SU-DHL-6 (cell line): Measurements from ENCODE around the gene CCNB1IP1.
A peak's percentile ranks its signal among the peaks of the same experiment; 100 is the strongest.

Experiments used
- H2AFZ ChIP-seq: fragments of 200-600 bp; sonication (generic); 2 replicates; pipeline ENCODE4 v1.6.1; 2014; ENCODE audit warnings: low read depth, mild to moderate bottlenecking, moderate library complexity, mixed read lengths, antibody characterized with exemption, low read length; ENCODE audit not compliant: severe bottlenecking
- H3F3A ChIP-seq: fragments of 200-600 bp; shearing (Covaris generic); 2 replicates; pipeline ENCODE4 v1.6.0; 2016; ENCODE audit warnings: antibody characterized with exemption, mild to moderate bottlenecking; ENCODE audit not compliant: insufficient read depth
- H3K27ac ChIP-seq: fragments of 200-600 bp; sonication (generic); 2 replicates; pipeline ENCODE4 v1.5.1; 2016; ENCODE audit warnings: low read depth, mild to moderate bottlenecking, low read length, moderate library complexity, mixed read lengths
- H3K27me3 ChIP-seq: fragments of 200-600 bp; sonication (generic), shearing (Covaris generic); 2 replicates; pipeline ENCODE4 v1.6.0; 2014; ENCODE audit warnings: mild to moderate bottlenecking, low read length
- H3K36me3 ChIP-seq: fragments of 200-600 bp; sonication (generic); 2 replicates; pipeline ENCODE4 v1.6.1; 2014; ENCODE audit warnings: mild to moderate bottlenecking, low read length, mixed read lengths
- H3K4me2 ChIP-seq: fragments of 300-600, 200-600 bp; shearing (Covaris generic), sonication (generic); 2 replicates; pipeline ENCODE4 v1.6.0; 2014; ENCODE audit warnings: low read length, low read depth, mild to moderate bottlenecking; ENCODE audit not compliant: poor library complexity, severe bottlenecking
- H3K4me3 ChIP-seq: fragments of 200-600 bp; sonication (generic); 2 replicates; pipeline ENCODE4 v1.5.1; 2014; ENCODE audit warnings: antibody characterized with exemption, low read length, mild to moderate bottlenecking, mixed read lengths; ENCODE audit not compliant: insufficient read depth, poor library complexity, severe bottlenecking
- H3K79me2 ChIP-seq: fragments of 200-600 bp; sonication (generic); 2 replicates; pipeline ENCODE4 v1.6.1; 2014; ENCODE audit warnings: mild to moderate bottlenecking, low read length, moderate library complexity; ENCODE audit not compliant: insufficient read depth
- H3K9ac ChIP-seq: fragments of 200-600 bp; sonication (generic); 2 replicates; pipeline ENCODE4 v1.7.0; 2014; ENCODE audit warnings: mild to moderate bottlenecking, low read length
- H3K9me2 ChIP-seq: fragments of 200-600 bp; sonication (generic); replicated peaks from 2 replicates; pipeline ENCODE4 v1.6.1; 2014; ENCODE audit warnings: low read length; ENCODE audit not compliant: insufficient read depth
- H3K9me3 ChIP-seq: fragments of 200-600 bp; sonication (generic); 2 replicates; pipeline ENCODE4 v1.6.1; 2014; ENCODE audit warnings: low read length, mixed read lengths; ENCODE audit not compliant: insufficient read depth
- H4K20me1 ChIP-seq: fragments of 200-600 bp; sonication (generic); 2 replicates; pipeline ENCODE4 v1.6.1; 2014; ENCODE audit warnings: low read depth, mild to moderate bottlenecking, antibody characterized with exemption, low read length, moderate library complexity, mixed read lengths
- CTCF ChIP-seq: fragments of 200-600 bp; sonication (generic); IDR thresholded peaks from one replicate; pipeline ENCODE4 v1.5.1; 2017; ENCODE audit warnings: antibody characterized with exemption, mild to moderate bottlenecking, low read length, moderate library complexity; ENCODE audit not compliant: insufficient read depth, poor library complexity, severe bottlenecking
- EZH2phosphoT487 ChIP-seq: fragments of 200-600 bp; sonication (generic), shearing (Covaris generic); conservative IDR thresholded peaks from 2 replicates; pipeline ENCODE4 v1.6.1; 2018; ENCODE audit warnings: mild to moderate bottlenecking, antibody characterized with exemption, low read length, moderate library complexity, mixed read lengths

The CCNB1IP1 gene

GRCh38 chr14:20334017-20334416 is 938 bp upstream of the CCNB1IP1 start:
- peaks cover 11% of the 10 kb centered on the region; the same call in 1 of the 2 replicates for H3F3A ChIP-seq
- TF ChIP-seq EZH2phosphoT487 (no peak), CTCF (no peak)
- H3K27ac ChIP-seq, result peak overlapping the region; percentile 63; the same call in 1 of the 2 replicates
- peak overlapping the region; percentile 100 for H3K4me2 ChIP-seq
- peak overlapping the region; percentile 46 for H2AFZ ChIP-seq
- H3K9me2 ChIP-seq, result no peaks in the 10 kb centered on the region
- no peaks in the 10 kb centered on the region for H3K27me3 ChIP-seq
- no peaks in the 10 kb centered on the region for H3K36me3 ChIP-seq
- no peaks in the 10 kb centered on the region for H4K20me1 ChIP-seq
- no peaks in the 10 kb centered on the region for H3K9me3 ChIP-seq
- peak overlapping the region; percentile 83 for H3K9ac ChIP-seq
- H3K79me2 ChIP-seq, result peaks cover 40% of the 10 kb centered on the region
- peak overlapping the region; percentile 98 for H3K4me3 ChIP-seq

- no peaks in the 10 kb centered on the region for H3K9me3 ChIP-seq
- H2AFZ ChIP-seq, result peak overlapping the region; percentile 46
- H4K20me1 ChIP-seq, result no peaks in the 10 kb centered on the region
- no peaks in the 10 kb centered on the region for H3K9me2 ChIP-seq
- H3K27me3 ChIP-seq, result no peaks in the 10 kb centered on the region
- peak overlapping the region; percentile 63 for H3K27ac ChIP-seq
- H3K79me2 ChIP-seq, result peaks cover 45% of the 10 kb centered on the region
- no peak for TF ChIP-seq EZH2phosphoT487
- no peak for TF ChIP-seq CTCF
- peaks cover 4% of the 10 kb centered on the region; the same call in 1 of the 2 replicates for H3K36me3 ChIP-seq
- peak overlapping the region; percentile 98 for H3K4me3 ChIP-seq
- peaks cover 16% of the 10 kb centered on the region; the same call in 1 of the 2 replicates for H3F3A ChIP-seq
- H3K4me2 ChIP-seq, result peak overlapping the region; percentile 100
- H3K9ac ChIP-seq, result peak overlapping the region; percentile 83
Observed at GRCh38 chr14:20333494-20333841, 389 bp upstream of the CCNB1IP1 start.

- TF ChIP-seq EZH2phosphoT487, result no peak
- TF ChIP-seq CTCF, result no peak
- Histone ChIP-seq H3K27ac (peak overlapping the region; percentile 63), H3F3A (peaks cover 27% of the 10 kb centered on the region), H3K9me3 (no peaks in the 10 kb centered on the region), H3K9ac (peak overlapping the region; percentile 83), H3K4me3 (peak overlapping the region; percentile 98), H3K36me3 (peaks cover 8% of the 10 kb centered on the region; the same call in 1 of the 2 replicates), H3K79me2 (peaks cover 53% of the 10 kb centered on the region), H4K20me1 (no peaks in the 10 kb centered on the region), H3K27me3 (no peaks in the 10 kb centered on the region), H2AFZ (peak overlapping the region; percentile 79), H3K9me2 (no peaks in the 10 kb centered on the region), H3K4me2 (peak overlapping the region; percentile 100)
Observed at GRCh38 chr14:20332431-20332787, 670 bp downstream of the CCNB1IP1 start.
